ENCODE data around the gene RPTOR.

GRCh38 chr17:80992077-80992947, 447.7 kb downstream of the RPTOR start:
- TF ChIP-seq CTCF (IDR thresholded peaks at IDR 0.05; ENCODE audit: low read length), result no peak
- no peak for TF ChIP-seq EZH2 (IDR thresholded peaks at IDR 0.05; ENCODE audit: borderline replicate concordance, low read length)

Data from OCI-LY1 (cell line).